ENCODE data around the gene NES.

DNA sequence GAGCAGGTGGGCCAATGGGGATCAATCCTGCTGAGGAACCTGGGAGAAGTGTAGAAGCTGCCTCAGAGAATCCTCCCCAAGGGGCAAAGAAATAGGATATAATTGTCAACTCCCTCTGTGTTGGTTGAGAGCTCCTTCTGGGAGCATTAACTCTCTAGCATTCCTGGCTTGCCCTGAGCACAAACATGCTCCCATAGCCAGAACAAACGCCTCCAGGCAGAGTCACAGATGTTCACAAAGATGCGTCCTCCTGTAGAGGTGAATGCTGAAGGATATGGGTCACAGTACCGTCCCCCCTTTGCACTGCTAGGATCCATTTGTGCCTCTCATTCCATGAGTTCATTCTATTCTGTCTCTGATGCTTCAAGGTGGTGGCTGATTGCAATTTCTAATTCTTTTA lies 44.9 kb downstream of the NES start:
- TF ChIP-seq, protein P1, sequence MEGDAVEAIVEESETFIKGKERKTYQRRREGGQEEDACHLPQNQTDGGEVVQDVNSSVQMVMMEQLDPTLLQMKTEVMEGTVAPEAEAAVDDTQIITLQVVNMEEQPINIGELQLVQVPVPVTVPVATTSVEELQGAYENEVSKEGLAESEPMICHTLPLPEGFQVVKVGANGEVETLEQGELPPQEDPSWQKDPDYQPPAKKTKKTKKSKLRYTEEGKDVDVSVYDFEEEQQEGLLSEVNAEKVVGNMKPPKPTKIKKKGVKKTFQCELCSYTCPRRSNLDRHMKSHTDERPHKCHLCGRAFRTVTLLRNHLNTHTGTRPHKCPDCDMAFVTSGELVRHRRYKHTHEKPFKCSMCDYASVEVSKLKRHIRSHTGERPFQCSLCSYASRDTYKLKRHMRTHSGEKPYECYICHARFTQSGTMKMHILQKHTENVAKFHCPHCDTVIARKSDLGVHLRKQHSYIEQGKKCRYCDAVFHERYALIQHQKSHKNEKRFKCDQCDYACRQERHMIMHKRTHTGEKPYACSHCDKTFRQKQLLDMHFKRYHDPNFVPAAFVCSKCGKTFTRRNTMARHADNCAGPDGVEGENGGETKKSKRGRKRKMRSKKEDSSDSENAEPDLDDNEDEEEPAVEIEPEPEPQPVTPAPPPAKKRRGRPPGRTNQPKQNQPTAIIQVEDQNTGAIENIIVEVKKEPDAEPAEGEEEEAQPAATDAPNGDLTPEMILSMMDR (IDR thresholded peaks at IDR 0.05 in 8 of 11, conservative IDR thresholded peaks at IDR 0.05 in 3 of 11) = no peak
- no peak for TF ChIP-seq POLR2A (IDR thresholded peaks at IDR 0.05)
- TF ChIP-seq POLR2AphosphoS5 (IDR thresholded peaks at IDR 0.05) = no peak

All from spleen (tissue), 7 donors.